Lung (tissue), 12 donors: ENCODE data around the gene FEM1B. TPM values are rescaled to one million over a fixed set of nuclear protein-coding genes. Genes with fewer than 3 reads are reported as not detected.

ENCODE experiments used
- ATAC-seq: fragments of 200-7000 bp; cut with Tn5 transposase; one replicate; pipeline ENCODE4 v1.9.1; 2020; ENCODE audit warnings: moderate number of reproducible peaks; ENCODE audit not compliant: insufficient read depth, low FRiP score
- DNase-seq, 3 donors: peaks; one replicate each; pipeline ENCODE4 v3.0.0-alpha.2; 2013 to 2017
- H3K27ac ChIP-seq, 2 donors: one replicate each; pipeline ENCODE4 v1.5.1; 2013; ENCODE audit warnings: mild to moderate bottlenecking in 2 of 2, moderate library complexity in 2 of 2, control low read depth in 1 of 2, inconsistent platforms in 1 of 2, low read depth in 1 of 2, low read length in 1 of 2
- H3K27me3 ChIP-seq, 3 donors: one replicate each; pipeline ENCODE4 v1.5.1; 2013; ENCODE audit warnings: low read length in 2 of 3; ENCODE audit not compliant: control insufficient read depth in 3 of 3, insufficient read depth in 3 of 3
- H3K36me3 ChIP-seq, 4 donors: one replicate each; pipeline ENCODE4 v1.5.1; 2013; ENCODE audit warnings: low read length in 4 of 4, mild to moderate bottlenecking in 1 of 4, moderate library complexity in 1 of 4; ENCODE audit not compliant: control insufficient read depth in 4 of 4, insufficient read depth in 4 of 4
- H3K4me1 ChIP-seq, 5 donors: one replicate each; pipeline ENCODE4 v1.5.1; 2013; ENCODE audit warnings: low read length in 5 of 5, mild to moderate bottlenecking in 2 of 5, moderate library complexity in 1 of 5; ENCODE audit not compliant: control insufficient read depth in 5 of 5, insufficient read depth in 5 of 5
- H3K4me3 ChIP-seq: one replicate; pipeline ENCODE4 v1.5.1; 2013; ENCODE audit warnings: mild to moderate bottlenecking, control low read depth, moderate library complexity
- H3K9ac ChIP-seq, 2 donors: one replicate each; pipeline ENCODE4 v1.5.1; 2013; ENCODE audit warnings: low read length in 2 of 2, control low read depth in 1 of 2; ENCODE audit not compliant: insufficient read depth in 1 of 2
- H3K9me3 ChIP-seq, 4 donors: one replicate each; pipeline ENCODE4 v1.5.1; 2013; ENCODE audit warnings: low read length in 3 of 4, mild to moderate bottlenecking in 1 of 4, moderate library complexity in 1 of 4; ENCODE audit not compliant: control insufficient read depth in 4 of 4, insufficient read depth in 3 of 4
- CTCF ChIP-seq: IDR thresholded peaks from 2 replicates; pipeline ENCODE4 v1.5.1; 2012; ENCODE audit warnings: mild to moderate bottlenecking; ENCODE audit errors: control extremely low read depth, extremely low read depth
- whole genome bisulfite sequencing, 2 donors: extraction: QIAGEN DNeasy Blood & Tissue Kit; methylation state at CpG; one replicate each; pipeline ENCODE4 v1.1.7; 2013; 5-methylcytosine and 5-hydroxymethylcytosine counted together
- polyA plus RNA-seq, 2 donors: library from polyadenylated mRNA; stranded (reverse); fragments of 200-250 nt; gene quantifications; one replicate each; pipeline ENCODE4 v1.2.1, GENCODE V29; 2013
- total RNA-seq, 2 donors: library from RNA; depleted of rRNA in 1 of 2; stranded (reverse); fragments of >200 nt in 1 of 2; gene quantifications; one replicate each; pipeline ENCODE4 v1.2.1, GENCODE V29; 2014 to 2021
- donor health status: control.
- donor health status: control.
- donor health status: Bipolar disorder and iron deficiency.
- donor health status: healthy.
- donor health status: DM: yes; HTN: yes; CAD: no.

FEM1B gene
- total and polyA plus RNA-seq, 4 donors = 8.1 to 57.7 (median 30.5) TPM

DNA sequence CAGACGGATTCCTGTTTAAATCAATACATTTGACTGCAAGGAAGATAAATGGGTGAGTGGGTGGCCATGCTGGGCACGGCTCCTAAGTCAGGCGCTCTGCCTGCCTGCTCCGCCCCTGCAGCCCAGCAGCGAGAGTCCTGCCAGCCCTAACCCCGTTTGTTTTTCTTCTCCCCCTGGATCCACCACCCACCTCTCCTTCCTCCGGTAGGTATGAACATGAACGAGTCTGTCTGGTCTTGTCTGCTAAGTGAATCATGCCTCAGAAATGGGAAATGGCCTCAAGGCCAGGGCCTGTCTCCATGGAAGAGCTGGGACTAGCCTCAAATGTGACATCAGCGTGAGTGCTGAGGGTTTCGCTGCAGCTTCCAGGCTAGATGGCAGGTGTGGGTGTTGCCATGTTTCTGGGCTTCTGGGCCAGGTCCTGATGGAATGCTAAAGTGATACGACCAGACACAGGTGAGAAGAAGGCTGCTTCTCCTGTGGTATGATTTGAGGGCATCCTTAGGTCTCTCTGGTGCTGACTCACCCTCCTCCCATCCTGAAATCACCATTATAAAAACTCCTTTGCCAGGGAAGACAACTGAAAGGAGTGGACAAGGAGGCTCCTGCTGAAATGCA, 5.6 kb upstream of the FEM1B start:
- Histone ChIP-seq H3K36me3 (no peaks in the 10 kb centered on the region), H3K9me3 (no peaks in the 10 kb centered on the region), H3K27me3 (no peaks in the 10 kb centered on the region), H3K4me1 (peaks cover 0 to 11% (median 7%) of the 10 kb centered on the region in 5 donors), H3K4me3 (no peak overlapping the region), H3K27ac (peak overlapping the region; percentile 57 to 81), H3K9ac (no peak overlapping the region)
- no peak for TF ChIP-seq CTCF
- DNase-seq (no peak), ATAC-seq (peak; percentile 22)
- WGBS, 2 donors = 69 to 73% methylated on average over 11 of the region's 11 CpGs

GRCh38 chr15:68272721-68273271, 4.7 kb upstream of the FEM1B start:
- H3K9ac ChIP-seq = no peak overlapping the region

DNA sequence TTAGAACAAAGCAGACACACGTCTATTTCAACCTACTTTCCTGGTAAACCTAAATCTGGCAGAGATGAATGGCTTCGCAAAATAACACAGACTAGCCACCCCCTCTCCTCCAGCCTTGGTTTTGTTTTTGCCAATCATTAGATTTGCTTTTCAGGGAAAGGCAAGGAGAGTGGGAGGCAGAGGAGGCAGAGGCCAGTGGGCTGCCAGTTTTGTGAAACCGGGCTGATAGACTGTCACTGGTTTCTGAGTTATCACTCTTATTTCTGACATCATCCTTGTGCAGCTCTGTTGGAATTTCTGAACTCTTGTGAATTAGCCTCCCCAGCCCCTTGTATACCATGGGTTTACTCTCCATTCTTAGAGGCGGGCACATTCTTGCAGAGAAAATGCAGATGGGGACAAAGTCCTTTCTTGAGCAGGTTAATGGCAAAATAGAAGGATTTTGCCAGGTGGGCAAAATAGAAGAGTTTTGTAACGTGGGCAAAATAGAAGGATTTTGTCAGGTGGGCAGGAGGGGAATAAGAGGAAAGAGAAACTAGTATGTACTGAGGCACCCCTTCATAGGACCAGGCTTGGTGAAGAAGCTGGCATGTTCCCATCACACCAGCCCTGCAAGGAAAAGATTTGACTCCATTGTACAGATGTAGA, 3.2 kb upstream of the FEM1B start:
- Histone ChIP-seq H3K4me1 (peaks cover 0 to 20% (median 7%) of the 10 kb centered on the region in 5 donors), H3K27ac (peak overlapping the region; percentile 45 to 98), H3K9me3 (no peaks in the 10 kb centered on the region), H3K27me3 (no peaks in the 10 kb centered on the region), H3K36me3 (peaks cover 0 to 6% (median 0%) of the 10 kb centered on the region in 4 donors), H3K9ac (no peak overlapping the region), H3K4me3 (no peak overlapping the region)
- TF ChIP-seq CTCF = no peak
- ATAC-seq (no peak), DNase-seq (no peak)
- WGBS, 2 donors = 78 to 82% methylated on average over 5 of the region's 5 CpGs

More at GRCh38 chr15:68272721-68273271, 4.7 kb upstream of the FEM1B start:
- H3K9me3 ChIP-seq = no peaks in the 10 kb centered on the region
- H3K27ac ChIP-seq = peak overlapping the region; percentile 57 to 87
- DNase-seq (no peak), ATAC-seq (no peak)
- TF ChIP-seq CTCF = no peak
- no peaks in the 10 kb centered on the region for H3K36me3 ChIP-seq
- peaks cover 0 to 15% (median 7%) of the 10 kb centered on the region in 5 donors for H3K4me1 ChIP-seq
- H3K4me3 ChIP-seq = no peak overlapping the region
- 79 to 84% methylated on average over 1 of the region's 1 CpG for WGBS, 2 donors
- H3K27me3 ChIP-seq = no peaks in the 10 kb centered on the region
